HG03558 (cell line): Measurements from ENCODE around the gene GIMAP7.

Experiments
- ATAC-seq: cut with Tn5 transposase; IDR thresholded peaks from one replicate; pipeline ENCODE4 v1.9.1; 2021; ENCODE audit warnings: moderate number of reproducible peaks; ENCODE audit not compliant: unreplicated experiment; ENCODE audit errors: extremely low read depth

Gene GIMAP7

DNA sequence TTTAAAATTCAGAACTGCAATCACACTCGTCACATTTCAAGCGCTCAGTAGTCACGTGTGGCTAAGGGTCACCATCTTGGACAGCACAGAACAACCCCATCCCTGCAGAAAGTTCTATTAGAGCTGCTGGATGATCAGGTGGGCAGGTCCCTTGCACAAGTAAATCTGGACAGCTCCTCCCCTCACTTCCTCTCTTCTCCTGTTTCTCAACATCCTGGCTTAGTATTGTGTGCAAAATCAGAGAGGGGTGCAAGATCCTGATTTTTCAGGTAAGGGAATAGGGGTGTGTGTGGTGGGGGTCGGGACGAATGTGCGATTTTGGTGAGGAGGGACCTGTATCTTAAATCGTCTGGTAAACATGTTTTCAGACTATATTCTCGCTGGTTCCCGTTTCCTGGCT, 52.5 kb downstream of the GIMAP7 start, which contains the start of gene GIMAP4:
Gene GIMAP4, plus strand, starts transcription at position 222 of the 400 bp plus-strand sequence. CDS start 2,512 bp downstream, outside the sequence.
- no peak for ATAC-seq

DNA sequence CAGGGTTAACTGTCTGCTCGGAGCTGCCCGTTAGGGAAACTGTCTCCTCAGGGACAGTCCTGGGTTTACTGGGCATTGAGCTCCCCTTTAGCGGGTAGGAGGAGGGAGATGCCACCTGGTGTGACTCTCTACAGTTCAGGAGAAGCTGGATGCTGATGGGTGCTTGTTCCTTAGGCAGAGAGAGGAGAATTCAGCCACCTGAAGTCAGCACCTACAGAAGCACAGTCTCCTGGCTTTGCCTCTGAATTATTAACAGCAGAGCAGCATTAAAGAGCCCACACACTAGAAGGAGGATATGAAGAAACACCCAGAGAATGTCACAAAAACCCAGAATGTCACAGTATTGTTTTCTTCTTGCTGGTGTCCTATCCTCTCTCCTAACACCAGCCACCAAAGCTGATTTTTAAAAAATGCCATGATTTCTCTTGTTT, 53.2 kb downstream of the GIMAP7 start:
- ATAC-seq, result no peak

DNA sequence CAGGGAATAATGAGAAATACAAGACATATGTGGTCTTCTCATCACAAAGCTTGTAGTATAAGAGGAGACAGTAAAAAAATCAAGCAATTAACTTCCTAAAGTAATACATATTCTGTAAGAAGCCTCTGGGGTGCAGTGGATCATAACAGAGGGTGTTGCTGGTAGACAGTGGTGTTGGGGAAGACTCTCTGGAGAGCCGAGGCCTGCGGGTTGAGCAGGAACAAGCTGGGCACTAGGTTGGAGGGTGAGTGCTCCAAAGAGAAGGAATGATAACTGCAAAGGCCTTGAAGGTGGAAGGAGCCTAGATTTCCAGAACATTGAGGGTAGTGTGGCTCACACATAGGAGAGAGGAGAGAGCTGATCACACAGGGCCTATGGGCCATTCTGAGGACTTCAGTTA, 54.0 kb downstream of the GIMAP7 start:
- ATAC-seq, result no peak

DNA sequence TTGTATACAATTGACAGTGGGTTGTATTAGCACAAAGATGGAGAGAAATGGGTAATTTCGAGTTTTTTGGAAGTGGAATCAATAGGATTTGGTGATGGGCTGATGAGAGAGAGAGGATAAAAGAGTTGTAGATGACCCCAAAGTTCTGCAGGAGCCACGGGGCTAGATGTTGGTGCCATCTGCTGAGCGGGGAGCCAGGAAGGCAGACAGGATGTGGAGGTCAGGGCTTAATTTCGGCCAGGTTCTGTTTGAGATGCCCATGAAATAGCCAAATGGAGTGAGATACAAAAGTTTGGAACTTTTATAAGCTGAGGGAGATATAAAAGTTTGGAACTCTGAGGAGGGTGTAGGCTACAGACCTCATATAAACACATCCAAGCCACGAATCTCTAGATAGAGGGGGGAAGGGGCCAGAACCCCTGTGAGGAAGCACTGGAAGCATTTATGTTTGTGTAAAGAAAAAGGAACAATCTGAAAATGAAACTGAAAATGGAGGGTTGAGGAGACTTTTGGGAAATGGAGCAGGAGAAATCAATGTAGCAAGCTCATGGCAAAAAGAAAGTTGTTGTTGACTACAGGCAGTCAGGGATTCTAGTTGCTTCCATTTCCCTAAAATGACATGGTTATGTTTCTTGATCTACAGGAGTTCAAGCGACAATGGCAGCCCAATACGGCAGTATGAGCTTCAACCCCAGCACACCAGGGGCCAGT, 54.7 kb downstream of the GIMAP7 start:
- ATAC-seq, result no peak
